NCI-H146 treated with DMSO at 0.1 percent for 48 hours (cell line): Measurements from ENCODE around the gene RBBP5.

Source experiments
- DNase-seq: peaks from one replicate; lab custom pipeline; 2025; ENCODE audit not compliant: unreplicated experiment; lab: John Stamatoyannopoulos, UW

The RBBP5 gene

GRCh38 chr1:205058853-205059252 is 62.9 kb downstream of the RBBP5 start:
- no peak for DNase-seq

GRCh38 chr1:205057808-205058575 is 63.8 kb downstream of the RBBP5 start:
- no peak for DNase-seq

GRCh38 chr1:205056956-205057568 is 64.7 kb downstream of the RBBP5 start:
- no peak for DNase-seq

- DNase-seq = no peak
Measured at GRCh38 chr1:205056188-205056611, 65.6 kb downstream of the RBBP5 start.

- no peak for DNase-seq
Measured at GRCh38 chr1:205054013-205054412, 67.8 kb downstream of the RBBP5 start.

- DNase-seq = no peak
Measured at GRCh38 chr1:205053296-205053695, 68.5 kb downstream of the RBBP5 start.

GRCh38 chr1:205052690-205053089 is 69.1 kb downstream of the RBBP5 start:
- DNase-seq = no peak

GRCh38 chr1:205049479-205049878 is 72.3 kb downstream of the RBBP5 start:
- DNase-seq = no peak

- no peak for DNase-seq
Measured at GRCh38 chr1:205048382-205048781, 73.4 kb downstream of the RBBP5 start.

GRCh38 chr1:205047764-205048231 is 74.0 kb downstream of the RBBP5 start:
- no peak for DNase-seq

GRCh38 chr1:205046870-205047269 is 74.9 kb downstream of the RBBP5 start:
- DNase-seq = no peak

GRCh38 chr1:205045146-205045545 is 76.6 kb downstream of the RBBP5 start:
- no peak for DNase-seq

- DNase-seq = no peak
Measured at GRCh38 chr1:205044741-205045140, 77.0 kb downstream of the RBBP5 start.

- no peak for DNase-seq
Measured at GRCh38 chr1:205043866-205044265, 77.9 kb downstream of the RBBP5 start.

GRCh38 chr1:205042911-205043806 is 78.6 kb downstream of the RBBP5 start, which contains the start of gene CNTN2:
Gene CNTN2, plus strand, starts transcription at chr1:205043212. Its CDS starts 9,974 bp downstream, at chr1:205053186.
- peak; percentile 58 for DNase-seq

- DNase-seq = no peak
Measured at GRCh38 chr1:205041998-205042910, 79.5 kb downstream of the RBBP5 start.

- no peak for DNase-seq
Measured at GRCh38 chr1:205041001-205041715, 80.6 kb downstream of the RBBP5 start.

- DNase-seq = no peak
Measured at GRCh38 chr1:205038132-205038786, 83.5 kb downstream of the RBBP5 start.

GRCh38 chr1:205037539-205037938 is 84.2 kb downstream of the RBBP5 start:
- DNase-seq = no peak
